ENCODE results near the gene TAP2.

- TF ChIP-seq, protein P1, sequence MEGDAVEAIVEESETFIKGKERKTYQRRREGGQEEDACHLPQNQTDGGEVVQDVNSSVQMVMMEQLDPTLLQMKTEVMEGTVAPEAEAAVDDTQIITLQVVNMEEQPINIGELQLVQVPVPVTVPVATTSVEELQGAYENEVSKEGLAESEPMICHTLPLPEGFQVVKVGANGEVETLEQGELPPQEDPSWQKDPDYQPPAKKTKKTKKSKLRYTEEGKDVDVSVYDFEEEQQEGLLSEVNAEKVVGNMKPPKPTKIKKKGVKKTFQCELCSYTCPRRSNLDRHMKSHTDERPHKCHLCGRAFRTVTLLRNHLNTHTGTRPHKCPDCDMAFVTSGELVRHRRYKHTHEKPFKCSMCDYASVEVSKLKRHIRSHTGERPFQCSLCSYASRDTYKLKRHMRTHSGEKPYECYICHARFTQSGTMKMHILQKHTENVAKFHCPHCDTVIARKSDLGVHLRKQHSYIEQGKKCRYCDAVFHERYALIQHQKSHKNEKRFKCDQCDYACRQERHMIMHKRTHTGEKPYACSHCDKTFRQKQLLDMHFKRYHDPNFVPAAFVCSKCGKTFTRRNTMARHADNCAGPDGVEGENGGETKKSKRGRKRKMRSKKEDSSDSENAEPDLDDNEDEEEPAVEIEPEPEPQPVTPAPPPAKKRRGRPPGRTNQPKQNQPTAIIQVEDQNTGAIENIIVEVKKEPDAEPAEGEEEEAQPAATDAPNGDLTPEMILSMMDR (conservative IDR thresholded peaks at IDR 0.05; ENCODE audit: low read length), result no peak
- no peak for TF ChIP-seq EZH2phosphoT487 (IDR thresholded peaks at IDR 0.05; ENCODE audit: borderline replicate concordance, low read depth, low read length)
Observed at GRCh38 chr6:32827025-32827424, 11.5 kb downstream of the TAP2 start.
